ENCODE data around the gene LY6G5B.

The LY6G5B gene

DNA sequence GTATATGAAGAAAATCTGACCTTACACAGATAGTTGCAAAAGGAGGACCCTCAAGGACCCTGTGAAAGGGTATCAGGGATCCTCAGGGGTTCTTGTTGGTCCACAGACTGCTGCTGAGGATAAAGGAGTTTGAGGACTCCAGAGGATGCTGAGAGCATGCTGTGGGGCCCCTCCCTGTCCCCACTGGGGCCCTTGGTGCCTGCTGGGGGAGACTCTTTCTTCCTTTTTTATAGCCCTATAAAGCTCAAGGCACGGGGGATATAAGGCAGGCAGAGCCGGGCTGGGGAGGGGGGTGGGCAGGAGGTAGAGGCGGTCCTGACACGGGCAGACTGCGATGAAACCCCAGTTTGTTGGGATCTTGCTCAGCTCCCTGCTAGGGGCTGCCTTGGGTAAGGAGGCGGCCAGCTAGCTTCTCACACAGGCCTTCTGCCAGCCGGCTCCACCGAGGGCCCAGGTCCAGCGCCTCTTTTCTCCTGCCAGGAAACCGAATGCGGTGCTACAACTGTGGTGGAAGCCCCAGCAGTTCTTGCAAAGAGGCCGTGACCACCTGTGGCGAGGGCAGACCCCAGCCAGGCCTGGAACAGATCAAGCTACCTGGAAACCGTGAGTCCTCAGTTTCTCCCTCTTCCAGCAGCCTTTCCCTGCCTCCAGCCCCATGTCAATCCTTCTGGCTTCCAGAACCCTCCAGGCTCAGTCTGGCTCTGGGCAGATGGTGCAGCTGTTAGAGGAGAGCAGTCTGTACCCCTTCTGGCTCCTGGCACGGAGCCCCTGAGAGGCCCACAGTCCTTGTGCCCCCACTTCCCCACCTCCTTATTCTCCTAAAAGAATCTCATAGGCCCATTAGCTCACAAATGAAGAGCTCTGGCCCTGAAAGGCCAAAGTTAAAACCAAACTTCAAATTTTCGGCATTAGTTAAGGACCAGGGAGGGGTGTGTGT lies 45.5 kb downstream of the LY6G5B start, which contains the start of gene LY6G6D:
Gene LY6G6D, plus strand, starts transcription at position 327 of the 937 bp plus-strand sequence. Its CDS starts 8 bp downstream, at position 335.
- H3K4me3 ChIP-seq (ENCODE audit: low read depth, low read length), result no peak within 1 kb of the TSS
- TF ChIP-seq, protein P1, sequence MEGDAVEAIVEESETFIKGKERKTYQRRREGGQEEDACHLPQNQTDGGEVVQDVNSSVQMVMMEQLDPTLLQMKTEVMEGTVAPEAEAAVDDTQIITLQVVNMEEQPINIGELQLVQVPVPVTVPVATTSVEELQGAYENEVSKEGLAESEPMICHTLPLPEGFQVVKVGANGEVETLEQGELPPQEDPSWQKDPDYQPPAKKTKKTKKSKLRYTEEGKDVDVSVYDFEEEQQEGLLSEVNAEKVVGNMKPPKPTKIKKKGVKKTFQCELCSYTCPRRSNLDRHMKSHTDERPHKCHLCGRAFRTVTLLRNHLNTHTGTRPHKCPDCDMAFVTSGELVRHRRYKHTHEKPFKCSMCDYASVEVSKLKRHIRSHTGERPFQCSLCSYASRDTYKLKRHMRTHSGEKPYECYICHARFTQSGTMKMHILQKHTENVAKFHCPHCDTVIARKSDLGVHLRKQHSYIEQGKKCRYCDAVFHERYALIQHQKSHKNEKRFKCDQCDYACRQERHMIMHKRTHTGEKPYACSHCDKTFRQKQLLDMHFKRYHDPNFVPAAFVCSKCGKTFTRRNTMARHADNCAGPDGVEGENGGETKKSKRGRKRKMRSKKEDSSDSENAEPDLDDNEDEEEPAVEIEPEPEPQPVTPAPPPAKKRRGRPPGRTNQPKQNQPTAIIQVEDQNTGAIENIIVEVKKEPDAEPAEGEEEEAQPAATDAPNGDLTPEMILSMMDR (IDR thresholded peaks at IDR 0.05; ENCODE audit: insufficient read depth, low read depth, low read length, missing control alignments), result no peak
- DNase-seq (ENCODE audit: low read depth), result no peak

- TF ChIP-seq, protein P1 (IDR thresholded peaks at IDR 0.05; ENCODE audit: insufficient read depth, low read depth, low read length, missing control alignments), result no peak
- DNase-seq (ENCODE audit: low read depth), result no peak
- H3K4me3 ChIP-seq (ENCODE audit: low read depth, low read length), result no peak overlapping the region
Observed at GRCh38 chr6:31717499-31718222, 47.9 kb downstream of the LY6G5B start.

DNA sequence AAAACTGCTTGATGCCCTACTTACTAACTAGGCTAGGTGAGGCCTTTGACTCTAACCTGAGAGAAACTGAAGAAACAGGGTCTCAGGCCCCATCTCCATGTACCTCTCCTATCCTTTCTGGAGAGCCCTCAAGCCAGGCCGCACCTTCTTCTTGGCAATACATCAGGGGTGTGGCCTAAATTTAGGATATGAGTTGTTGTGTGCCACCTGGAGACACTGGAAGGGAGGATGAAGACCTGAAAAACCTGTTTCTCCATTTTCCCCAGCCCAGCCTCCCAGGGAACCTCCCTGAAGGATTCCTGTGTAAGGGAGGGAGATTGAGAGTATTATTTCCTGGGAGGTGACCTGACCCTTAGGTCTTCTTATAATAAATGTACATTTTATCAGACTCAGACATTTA lies 48.5 kb downstream of the LY6G5B start:
- TF ChIP-seq, protein P1 (IDR thresholded peaks at IDR 0.05; ENCODE audit: insufficient read depth, low read depth, low read length, missing control alignments), result no peak
- no peak for DNase-seq (ENCODE audit: low read depth)

DNA sequence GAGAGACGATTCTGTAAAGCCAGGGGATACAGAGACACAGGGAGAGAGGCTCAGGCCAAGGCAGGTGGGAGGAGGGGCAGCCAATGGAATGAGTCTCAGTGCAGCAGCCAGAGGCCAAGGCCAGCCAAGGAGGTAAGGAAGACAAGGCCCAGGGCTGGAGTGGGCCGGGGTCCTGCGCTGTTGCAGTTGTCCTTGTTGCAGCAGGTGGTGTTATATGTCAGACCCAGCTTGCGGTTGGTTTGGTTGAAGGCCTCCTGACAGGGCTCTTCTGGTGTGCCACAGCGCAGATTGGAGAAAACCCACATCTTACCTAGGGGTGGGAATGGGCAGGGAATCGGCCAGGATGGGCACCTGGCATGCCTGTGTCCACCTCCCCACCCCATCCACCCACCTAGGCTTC lies 49.2 kb downstream of the LY6G5B start:
- H3K4me3 ChIP-seq (ENCODE audit: low read depth, low read length), result no peak overlapping the region
- DNase-seq (ENCODE audit: low read depth), result no peak
- TF ChIP-seq, protein P1 (IDR thresholded peaks at IDR 0.05; ENCODE audit: insufficient read depth, low read depth, low read length, missing control alignments), result no peak

More for the DNA sequence above, 48.5 kb downstream of the LY6G5B start:
- no peak overlapping the region for H3K4me3 ChIP-seq (ENCODE audit: low read depth, low read length)

DNA sequence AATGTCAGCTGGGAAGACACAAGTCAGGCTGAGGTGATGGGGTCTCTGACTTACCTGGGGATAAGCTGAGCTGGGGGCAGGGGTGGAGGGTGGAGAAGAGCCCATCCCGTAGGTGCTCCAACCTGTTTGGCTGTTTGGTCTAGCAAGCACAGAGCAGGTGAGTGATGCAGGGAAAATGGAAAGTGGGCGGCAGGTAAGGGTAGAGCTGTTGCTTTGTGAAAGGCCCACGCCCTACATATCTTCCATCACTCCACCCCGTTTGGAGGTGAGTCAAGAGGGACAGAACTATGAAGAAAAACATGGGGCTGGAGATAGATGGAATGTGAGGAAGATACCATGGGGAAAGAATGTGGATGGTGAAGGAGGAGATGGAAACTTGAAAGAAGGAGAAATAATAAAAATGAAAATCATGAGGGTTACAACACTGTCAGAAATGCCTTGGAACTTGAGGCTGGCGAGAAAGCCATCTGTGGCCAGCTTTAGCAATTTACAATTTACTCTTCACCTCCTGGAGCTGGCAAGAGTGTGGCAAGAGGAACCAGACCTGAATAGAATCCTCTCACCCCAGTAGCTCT lies 50.5 kb downstream of the LY6G5B start:
- H3K4me3 ChIP-seq (ENCODE audit: low read depth, low read length), result no peak overlapping the region
- no peak for DNase-seq (ENCODE audit: low read depth)
- TF ChIP-seq, protein P1 (IDR thresholded peaks at IDR 0.05; ENCODE audit: insufficient read depth, low read depth, low read length, missing control alignments), result no peak

GRCh38 chr6:31721351-31722020 lies 51.7 kb downstream of the LY6G5B start, which contains the start of gene LY6G6C:
Gene LY6G6C (minus strand): TSS chr6:31721746. CDS start chr6:31721679, 67 bp downstream.
- DNase-seq (ENCODE audit: low read depth), result no peak
- TF ChIP-seq, protein P1 (IDR thresholded peaks at IDR 0.05; ENCODE audit: insufficient read depth, low read depth, low read length, missing control alignments), result no peak

More at GRCh38 chr6:31721351-31722020, 51.7 kb downstream of the LY6G5B start, which contains the start of gene LY6G6C:
- H3K4me3 ChIP-seq (ENCODE audit: low read depth, low read length), result no peak within 1 kb of the TSS
